Measurements from ENCODE around the gene SCFD2. TPM values are rescaled to one million over a fixed set of nuclear protein-coding genes. Genes with fewer than 3 reads are reported as not detected.
"Not testable (repeated sequence)": the region's sequence is repeated elsewhere in the genome, so short reads cannot be mapped to it uniquely, and the experiment has no call there.

The SCFD2 gene
- total and polyA plus RNA-seq, 7 donors: 5.8 to 13.3 (median 11.2) TPM

- TF ChIP-seq CTCF (IDR thresholded peaks at IDR 0.05): no peak
- ATAC-seq (peak in 3 of 4 donors; percentile 46 to 74 (median 60)), DNase-seq (no peak)
- WGBS, 3 donors: 63 to 75% (median 63%) methylated on average over 7 of the region's 7 CpGs
- H3K27me3 ChIP-seq (ENCODE audit: insufficient read depth in 3 of 3, low read length in 2 of 3): no peaks in the 10 kb centered on the region
- H3K36me3 ChIP-seq (ENCODE audit: insufficient read depth in 1 of 2, low read depth in 1 of 2): no peaks in the 10 kb centered on the region
- H3K4me3 ChIP-seq: no peak overlapping the region
- peaks cover 39% of the 10 kb centered on the region for H3K4me1 ChIP-seq
- H3K27ac ChIP-seq: no peak overlapping the region
- H3K9me3 ChIP-seq: no peaks in the 10 kb centered on the region
- intact Hi-C loops (cut with DNase I): loop anchor here in 1 of 2 donors (10.0 kb wide), 1 partner anchor 793 kb away; no protein-coding TSS in a partner anchor
Measured at GRCh38 chr4:52837716-52838558, 527.9 kb downstream of the SCFD2 start.

GRCh38 chr4:52836678-52837077 is 529.2 kb downstream of the SCFD2 start:
- H3K36me3 ChIP-seq (ENCODE audit: insufficient read depth in 1 of 2, low read depth in 1 of 2): no peaks in the 10 kb centered on the region
- no peak overlapping the region for H3K4me3 ChIP-seq
- no peaks in the 10 kb centered on the region for H3K9me3 ChIP-seq
- WGBS, 3 donors: 84 to 96% (median 85%) methylated on average over 7 of the region's 7 CpGs
- TF ChIP-seq CTCF (IDR thresholded peaks at IDR 0.05): no peak
- DNase-seq: no peak
- ATAC-seq: no peak
- H3K27me3 ChIP-seq (ENCODE audit: insufficient read depth in 3 of 3, low read length in 2 of 3): no peaks in the 10 kb centered on the region
- intact Hi-C loops (cut with DNase I): loop anchor here in 1 of 2 donors (10.0 kb wide), 1 partner anchor 792 kb away; no protein-coding TSS in a partner anchor
- H3K4me1 ChIP-seq: peaks cover 32% of the 10 kb centered on the region
- H3K27ac ChIP-seq: no peak overlapping the region

GRCh38 chr4:52836120-52836519 is 529.7 kb downstream of the SCFD2 start:
- WGBS, 3 donors: 87 to 92% (median 92%) methylated on average over 3 of the region's 3 CpGs
- Histone ChIP-seq H3K4me3 (no peak overlapping the region), H3K4me1 (peaks cover 32% of the 10 kb centered on the region), H3K27ac (no peak overlapping the region), H3K27me3 (ENCODE audit: insufficient read depth in 3 of 3, low read length in 2 of 3) (no peaks in the 10 kb centered on the region), H3K36me3 (ENCODE audit: insufficient read depth in 1 of 2, low read depth in 1 of 2) (no peaks in the 10 kb centered on the region), H3K9me3 (no peaks in the 10 kb centered on the region)
- ATAC-seq (no peak), DNase-seq (no peak)
- intact Hi-C loops (cut with DNase I): loop anchor here in 1 of 2 donors (10.0 kb wide), 1 partner anchor 791 kb away; no protein-coding TSS in a partner anchor
- TF ChIP-seq CTCF (IDR thresholded peaks at IDR 0.05): no peak

- intact Hi-C loops (cut with DNase I): loop anchor here (5.0 to 10.0 kb wide), 2 partner anchors 123 to 790 kb away; no protein-coding TSS in a partner anchor
- not testable (repeated sequence) for H3K36me3 ChIP-seq (ENCODE audit: insufficient read depth in 1 of 2, low read depth in 1 of 2); H3K4me3 ChIP-seq; H3K9me3 ChIP-seq; DNase-seq; H3K27ac ChIP-seq; H3K27me3 ChIP-seq (ENCODE audit: insufficient read depth in 3 of 3, low read length in 2 of 3); ATAC-seq
- WGBS, 3 donors: 91 to 96% (median 91%) methylated on average over 8 of the region's 8 CpGs
- peaks cover 19% of the 10 kb centered on the region for H3K4me1 ChIP-seq
Measured at GRCh38 chr4:52834641-52835456, 531.0 kb downstream of the SCFD2 start.
